Neural cell (in vitro differentiated cells): Measurements from ENCODE around the gene MEN1. TPM values are rescaled to one million over a fixed set of nuclear protein-coding genes. Genes with fewer than 3 reads are reported as not detected.

Source experiments
- H2AFZ ChIP-seq: fragments of 200-600, 300-800 bp; sonication (generic), shearing (Covaris generic); 2 replicates; pipeline ENCODE4 v1.6.0; 2014; ENCODE audit warnings: low read depth, mild to moderate bottlenecking, antibody characterized with exemption, low read length, moderate library complexity
- H3F3A ChIP-seq: fragments of 200-600 bp; shearing (Covaris generic); 2 replicates; pipeline ENCODE4 v1.6.1; 2016; ENCODE audit warnings: mild to moderate bottlenecking, moderate library complexity, mixed read lengths, antibody characterized with exemption, low read length; ENCODE audit not compliant: insufficient read depth, poor library complexity, severe bottlenecking
- H3K27ac ChIP-seq: fragments of 200-600, 300-800 bp; sonication (generic), shearing (Covaris generic); 2 replicates; pipeline ENCODE4 v1.5.1; 2014; ENCODE audit warnings: mild to moderate bottlenecking, low read length, moderate library complexity
- H3K27me3 ChIP-seq: fragments of 300-800, 200-600 bp; sonication (generic), shearing (Covaris generic); 2 replicates; pipeline ENCODE4 v1.6.0; 2014; ENCODE audit warnings: mild to moderate bottlenecking, low read depth, low read length, moderate library complexity; ENCODE audit not compliant: insufficient read depth
- H3K36me3 ChIP-seq: fragments of 300-800, 200-600 bp; sonication (generic), shearing (Covaris generic); 2 replicates; pipeline ENCODE4 v1.5.1; 2014; ENCODE audit warnings: mild to moderate bottlenecking, antibody characterized with exemption, low read length, moderate library complexity; ENCODE audit not compliant: insufficient read depth
- H3K4me2 ChIP-seq: fragments of 300-800, 200-600 bp; sonication (generic), shearing (Covaris generic); 2 replicates; pipeline ENCODE4 v1.6.0; 2014; ENCODE audit warnings: mild to moderate bottlenecking, low read length
- H3K4me3 ChIP-seq: fragments of 300-800, 200-600 bp; sonication (generic), shearing (Covaris generic); 2 replicates; pipeline ENCODE4 v1.5.1; 2014; ENCODE audit warnings: mild to moderate bottlenecking, low read length, moderate library complexity
- H3K79me2 ChIP-seq: fragments of 200-600 bp; shearing (Covaris generic); replicated peaks from 2 replicates; pipeline ENCODE4 v1.6.0; 2014; ENCODE audit warnings: mild to moderate bottlenecking, low read length, moderate library complexity; ENCODE audit not compliant: insufficient read depth
- H3K9ac ChIP-seq: fragments of 300-800, 200-600 bp; sonication (generic), shearing (Covaris generic); 2 replicates; pipeline ENCODE4 v1.6.1; 2016; ENCODE audit warnings: mild to moderate bottlenecking, low read length, mixed read lengths
- H3K9me2 ChIP-seq: fragments of 200-600 bp; shearing (Covaris generic); 2 replicates; pipeline ENCODE4 v1.6.1; 2016; ENCODE audit warnings: mild to moderate bottlenecking, low read length, mixed read lengths; ENCODE audit not compliant: insufficient read depth
- H3K9me3 ChIP-seq: fragments of 200-600, 300-800 bp; sonication (generic), shearing (Covaris generic); 2 replicates; pipeline ENCODE4 v1.6.1; 2016; ENCODE audit warnings: mild to moderate bottlenecking, mixed run types, low read length, moderate library complexity, mixed read lengths
- H4K20me1 ChIP-seq: fragments of 200-600 bp; shearing (Covaris generic); 2 replicates; pipeline ENCODE4 v1.6.1; 2016; ENCODE audit warnings: mild to moderate bottlenecking, mixed run types; ENCODE audit not compliant: insufficient read depth
- CTCF ChIP-seq: fragments of 450-650 bp; IDR thresholded peaks from 2 replicates; pipeline ENCODE4 v1.5.1; 2014; ENCODE audit warnings: antibody characterized with exemption, mild to moderate bottlenecking, moderate library complexity; ENCODE audit not compliant: poor library complexity, severe bottlenecking
- EP300 ChIP-seq: fragments of 450-650 bp; conservative IDR thresholded peaks from 2 replicates; pipeline ENCODE4 v1.6.1; 2014; ENCODE audit warnings: antibody characterized with exemption, mild to moderate bottlenecking, moderate library complexity; ENCODE audit not compliant: poor library complexity, severe bottlenecking
- EZH2 ChIP-seq: fragments of 200-600, 300-800 bp; shearing (Covaris generic), sonication (generic); IDR thresholded peaks from 2 replicates; pipeline ENCODE4 v1.6.1; 2014; ENCODE audit warnings: antibody characterized with exemption, low read length, borderline replicate concordance, mild to moderate bottlenecking; ENCODE audit not compliant: insufficient read depth, poor library complexity, severe bottlenecking
- MXI1 ChIP-seq: fragments of 450-650 bp; conservative IDR thresholded peaks from 2 replicates; pipeline ENCODE4 v1.6.1; 2014; ENCODE audit warnings: antibody characterized with exemption, mild to moderate bottlenecking; ENCODE audit not compliant: poor library complexity, severe bottlenecking
- POLR2AphosphoS5 ChIP-seq: IDR thresholded peaks from 2 replicates; pipeline ENCODE4 v1.6.1; 2012
- RAD21 ChIP-seq: fragments of 450-650 bp; conservative IDR thresholded peaks from 2 replicates; pipeline ENCODE4 v1.6.1; 2014; ENCODE audit warnings: antibody characterized with exemption, mild to moderate bottlenecking, moderate library complexity
- REST ChIP-seq: IDR thresholded peaks from 2 replicates; pipeline ENCODE4 v1.6.1; 2012; ENCODE audit warnings: borderline replicate concordance
- SMC3 ChIP-seq: fragments of 450-650 bp; conservative IDR thresholded peaks from 2 replicates; pipeline ENCODE4 v1.6.1; 2014; ENCODE audit warnings: antibody characterized with exemption, mild to moderate bottlenecking, moderate library complexity; ENCODE audit not compliant: poor library complexity
- TAF1 ChIP-seq: IDR thresholded peaks from 2 replicates; pipeline ENCODE4 v1.6.1; 2012; ENCODE audit warnings: low read depth
- polyA plus RNA-seq: library from polyadenylated mRNA; depleted of rRNA; stranded (reverse); fragments of >200 nt; gene quantifications from 2 replicates; pipeline ENCODE4 v1.2.3, GENCODE V29; 2014

MEN1 gene
- polyA plus RNA-seq, 1 donor from 2014 or later: 16.8 TPM

- no peaks in the 10 kb centered on the region for H3K36me3 ChIP-seq
- no peak overlapping the region for H3K4me3 ChIP-seq
- H2AFZ ChIP-seq: no peak overlapping the region
- no peaks in the 10 kb centered on the region for H3K9me3 ChIP-seq
- H4K20me1 ChIP-seq: no peaks in the 10 kb centered on the region
- H3F3A ChIP-seq: no peaks in the 10 kb centered on the region
- no peaks in the 10 kb centered on the region for H3K9me2 ChIP-seq
- no peaks in the 10 kb centered on the region for H3K79me2 ChIP-seq
- no peak overlapping the region for H3K4me2 ChIP-seq
- H3K9ac ChIP-seq: no peak overlapping the region
- H3K27ac ChIP-seq: no peak overlapping the region
- no peaks in the 10 kb centered on the region for H3K27me3 ChIP-seq
- no peak for TF ChIP-seq MXI1
- TF ChIP-seq TAF1: no peak
- no peak for TF ChIP-seq REST
- no peak for TF ChIP-seq CTCF
- TF ChIP-seq EZH2: no peak
- no peak for TF ChIP-seq SMC3
- no peak for TF ChIP-seq POLR2AphosphoS5
- TF ChIP-seq RAD21: no peak
- TF ChIP-seq EP300: no peak
Observed at GRCh38 chr11:64826578-64827450, 16.5 kb upstream of the MEN1 start.

- Histone ChIP-seq H3K9me3 (no peaks in the 10 kb centered on the region), H3K36me3 (no peaks in the 10 kb centered on the region), H3K4me3 (no peak overlapping the region), H2AFZ (no peak overlapping the region), H3K9ac (no peak overlapping the region), H3F3A (no peaks in the 10 kb centered on the region), H3K4me2 (no peak overlapping the region), H3K9me2 (no peaks in the 10 kb centered on the region), H3K27ac (no peak overlapping the region), H4K20me1 (no peaks in the 10 kb centered on the region), H3K27me3 (no peaks in the 10 kb centered on the region), H3K79me2 (no peaks in the 10 kb centered on the region)
- TF ChIP-seq POLR2AphosphoS5: no peak
- TF ChIP-seq EZH2: no peak
- TF ChIP-seq REST: no peak
- no peak for TF ChIP-seq TAF1
- TF ChIP-seq RAD21: no peak
- no peak for TF ChIP-seq EP300
- TF ChIP-seq SMC3: no peak
- no peak for TF ChIP-seq MXI1
- TF ChIP-seq CTCF: no peak
Observed at GRCh38 chr11:64826062-64826461, 15.7 kb upstream of the MEN1 start.
